ENCODE data around the gene NDUFAF8.

NDUFAF8 gene

GRCh38 chr17:81203136-81203535 lies 36.0 kb upstream of the NDUFAF8 start:
- no peak for TF ChIP-seq CTCF (conservative IDR thresholded peaks at IDR 0.05)
- H3K27ac ChIP-seq = no peak overlapping the region

- no peak for TF ChIP-seq CTCF (conservative IDR thresholded peaks at IDR 0.05)
- no peak overlapping the region for H3K27ac ChIP-seq
Measured at GRCh38 chr17:81204578-81204977, 34.5 kb upstream of the NDUFAF8 start.

- H3K27ac ChIP-seq = no peak overlapping the region
- no peak for TF ChIP-seq CTCF (conservative IDR thresholded peaks at IDR 0.05)
Measured at GRCh38 chr17:81206166-81206565, 33.0 kb upstream of the NDUFAF8 start.

DNA sequence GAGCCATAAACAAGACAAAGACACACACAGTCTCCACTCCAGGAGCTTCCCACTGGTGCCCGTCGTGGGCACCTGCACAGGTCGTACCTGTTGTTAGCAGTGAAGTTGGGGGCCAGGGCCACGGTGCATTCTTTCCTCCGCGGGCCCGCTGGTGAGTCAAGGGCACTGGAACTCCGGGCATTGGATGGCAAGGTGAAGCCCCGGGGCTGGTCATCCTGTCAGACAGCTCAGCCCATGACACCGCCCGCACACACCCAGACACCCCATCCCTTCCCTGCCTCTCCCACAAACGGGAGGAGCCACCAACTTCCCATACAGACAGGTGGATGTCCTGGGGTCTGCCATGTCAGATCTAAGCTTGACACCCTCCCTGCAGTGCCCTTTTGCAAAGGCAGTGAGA lies 32.5 kb upstream of the NDUFAF8 start:
- H3K27ac ChIP-seq = no peak overlapping the region
- TF ChIP-seq CTCF (conservative IDR thresholded peaks at IDR 0.05) = no peak

- H3K27ac ChIP-seq = no peak overlapping the region
- no peak for TF ChIP-seq CTCF (conservative IDR thresholded peaks at IDR 0.05)
Measured at GRCh38 chr17:81207610-81208581, 31.2 kb upstream of the NDUFAF8 start.

- TF ChIP-seq CTCF (conservative IDR thresholded peaks at IDR 0.05) = no peak
Measured at GRCh38 chr17:81208651-81209050, 30.5 kb upstream of the NDUFAF8 start.

DNA sequence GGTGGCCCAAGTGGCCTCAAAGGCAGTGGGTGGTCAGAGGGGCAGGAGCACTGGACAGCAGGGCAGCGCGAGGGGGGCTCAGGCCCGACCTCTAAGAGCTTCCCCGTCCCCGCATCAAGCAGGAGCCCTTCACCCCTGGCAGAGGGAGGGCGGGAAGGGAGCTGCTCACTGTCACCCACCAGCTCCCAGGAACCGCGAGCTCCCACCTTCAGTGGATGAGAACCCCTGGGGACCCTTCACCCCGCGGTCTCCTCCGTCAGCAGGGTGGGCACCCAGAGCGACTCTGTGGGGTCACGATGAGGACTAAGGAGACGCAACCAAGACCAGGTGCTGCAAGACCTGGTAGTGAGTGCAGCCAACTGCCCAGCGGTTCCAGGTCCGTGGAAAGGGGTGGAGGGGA lies 30.0 kb upstream of the NDUFAF8 start:
- TF ChIP-seq CTCF (conservative IDR thresholded peaks at IDR 0.05) = no peak
- no peak overlapping the region for H3K27ac ChIP-seq

More at GRCh38 chr17:81208651-81209050, 30.5 kb upstream of the NDUFAF8 start:
- no peak overlapping the region for H3K27ac ChIP-seq

Measured in VCaP (cell line).